ENCODE results near the gene KRT72. TPM values are rescaled to one million over a fixed set of nuclear protein-coding genes. Genes with fewer than 3 reads are reported as not detected.

KRT72 gene
- total RNA-seq, 2 experiments from 2014 or later, result 0.16 to 0.32 TPM

DNA sequence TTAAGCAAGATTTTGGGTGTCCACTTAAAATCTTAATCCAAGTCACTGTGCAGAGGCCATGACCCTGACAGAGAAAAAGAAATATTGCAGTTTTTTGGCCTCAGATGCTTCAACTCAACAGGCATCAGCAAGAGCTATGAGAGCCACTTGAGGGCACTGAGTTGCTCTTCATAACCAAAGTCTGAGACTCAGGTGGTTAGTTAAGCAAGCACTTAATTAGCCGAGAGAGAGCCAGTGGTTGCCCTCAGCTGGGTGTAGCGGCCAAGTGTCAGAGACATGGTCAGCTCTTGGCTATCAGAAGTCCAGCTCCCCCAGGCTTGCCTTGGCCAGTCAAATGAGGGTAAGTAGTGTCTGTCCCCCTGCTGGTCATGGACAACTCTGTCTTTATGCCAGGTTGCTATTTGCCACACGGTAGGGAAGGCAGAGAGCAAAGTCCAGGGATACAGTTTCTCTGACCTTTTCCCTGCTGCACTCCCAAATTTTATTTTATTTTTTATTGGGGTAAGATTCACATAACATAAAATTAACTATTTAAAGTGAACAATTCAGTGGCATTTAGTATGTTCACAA lies 39.3 kb downstream of the KRT72 start:
- CTCF ChIA-PET, result interaction anchor here (0.9 to 1.6 kb wide), 3 partner anchors 189 to 322 kb away, joined by 3 to 4 read pairs (median 3); no protein-coding TSS in a partner anchor
- peaks cover under 1% of the 10 kb centered on the region for H3K4me1 Mint-ChIP-seq (ENCODE audit: low read depth)
- no peak for ATAC-seq
- H3K27me3 Mint-ChIP-seq, result peaks cover 12% of the 10 kb centered on the region
- H3K27ac Mint-ChIP-seq, result no peak overlapping the region
- no peak for DNase-seq
- POLR2A ChIA-PET, result no interaction called here
- no peaks in the 10 kb centered on the region for H3K36me3 Mint-ChIP-seq (ENCODE audit: low read depth)
- TF ChIP-seq, protein P1, sequence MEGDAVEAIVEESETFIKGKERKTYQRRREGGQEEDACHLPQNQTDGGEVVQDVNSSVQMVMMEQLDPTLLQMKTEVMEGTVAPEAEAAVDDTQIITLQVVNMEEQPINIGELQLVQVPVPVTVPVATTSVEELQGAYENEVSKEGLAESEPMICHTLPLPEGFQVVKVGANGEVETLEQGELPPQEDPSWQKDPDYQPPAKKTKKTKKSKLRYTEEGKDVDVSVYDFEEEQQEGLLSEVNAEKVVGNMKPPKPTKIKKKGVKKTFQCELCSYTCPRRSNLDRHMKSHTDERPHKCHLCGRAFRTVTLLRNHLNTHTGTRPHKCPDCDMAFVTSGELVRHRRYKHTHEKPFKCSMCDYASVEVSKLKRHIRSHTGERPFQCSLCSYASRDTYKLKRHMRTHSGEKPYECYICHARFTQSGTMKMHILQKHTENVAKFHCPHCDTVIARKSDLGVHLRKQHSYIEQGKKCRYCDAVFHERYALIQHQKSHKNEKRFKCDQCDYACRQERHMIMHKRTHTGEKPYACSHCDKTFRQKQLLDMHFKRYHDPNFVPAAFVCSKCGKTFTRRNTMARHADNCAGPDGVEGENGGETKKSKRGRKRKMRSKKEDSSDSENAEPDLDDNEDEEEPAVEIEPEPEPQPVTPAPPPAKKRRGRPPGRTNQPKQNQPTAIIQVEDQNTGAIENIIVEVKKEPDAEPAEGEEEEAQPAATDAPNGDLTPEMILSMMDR (IDR thresholded peaks at IDR 0.05), result no peak
- intact Hi-C loops (cut with micrococcal nuclease), result no loop called here
- no peaks in the 10 kb centered on the region for H3K9me3 Mint-ChIP-seq
- no peak overlapping the region for H3K4me3 Mint-ChIP-seq

DNA sequence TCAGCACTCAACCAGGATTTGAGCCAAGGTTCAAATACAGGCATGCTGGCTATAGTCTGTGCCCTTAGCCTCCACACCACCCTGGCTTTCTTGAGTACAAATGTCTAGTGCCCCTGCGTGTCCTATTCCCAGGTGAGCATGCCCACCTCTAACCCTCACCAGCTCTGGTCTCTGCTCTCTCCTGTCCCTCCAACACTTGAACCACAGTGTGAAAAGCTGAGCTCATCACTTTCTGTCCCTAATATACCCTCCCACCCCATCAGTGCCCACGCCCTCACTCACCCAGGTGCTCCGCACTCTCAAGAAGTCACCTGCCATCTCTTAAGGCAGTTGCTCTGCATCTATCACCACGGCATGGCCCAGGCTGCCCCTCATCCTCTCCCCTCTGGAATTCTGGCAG lies 41.3 kb downstream of the KRT72 start:
- intact Hi-C loops (cut with micrococcal nuclease), result no loop called here
- ChIA-PET POLR2A (interaction anchor here (1.0 kb wide), 1 partner anchor 14 kb away, joined by 3 read pairs; no protein-coding TSS in a partner anchor), CTCF (interaction anchor here (1.5 kb wide), 1 partner anchor 421 kb away, joined by 5 read pairs; no protein-coding TSS in a partner anchor)
- H3K27me3 Mint-ChIP-seq, result peaks cover 7% of the 10 kb centered on the region
- no peaks in the 10 kb centered on the region for H3K36me3 Mint-ChIP-seq (ENCODE audit: low read depth)
- TF ChIP-seq, protein P1 (IDR thresholded peaks at IDR 0.05), result no peak
- ATAC-seq, result no peak
- no peaks in the 10 kb centered on the region for H3K9me3 Mint-ChIP-seq
- DNase-seq, result no peak
- no peak overlapping the region for H3K4me3 Mint-ChIP-seq
- peaks cover 2% of the 10 kb centered on the region for H3K4me1 Mint-ChIP-seq (ENCODE audit: low read depth)
- H3K27ac Mint-ChIP-seq, result no peak overlapping the region

DNA sequence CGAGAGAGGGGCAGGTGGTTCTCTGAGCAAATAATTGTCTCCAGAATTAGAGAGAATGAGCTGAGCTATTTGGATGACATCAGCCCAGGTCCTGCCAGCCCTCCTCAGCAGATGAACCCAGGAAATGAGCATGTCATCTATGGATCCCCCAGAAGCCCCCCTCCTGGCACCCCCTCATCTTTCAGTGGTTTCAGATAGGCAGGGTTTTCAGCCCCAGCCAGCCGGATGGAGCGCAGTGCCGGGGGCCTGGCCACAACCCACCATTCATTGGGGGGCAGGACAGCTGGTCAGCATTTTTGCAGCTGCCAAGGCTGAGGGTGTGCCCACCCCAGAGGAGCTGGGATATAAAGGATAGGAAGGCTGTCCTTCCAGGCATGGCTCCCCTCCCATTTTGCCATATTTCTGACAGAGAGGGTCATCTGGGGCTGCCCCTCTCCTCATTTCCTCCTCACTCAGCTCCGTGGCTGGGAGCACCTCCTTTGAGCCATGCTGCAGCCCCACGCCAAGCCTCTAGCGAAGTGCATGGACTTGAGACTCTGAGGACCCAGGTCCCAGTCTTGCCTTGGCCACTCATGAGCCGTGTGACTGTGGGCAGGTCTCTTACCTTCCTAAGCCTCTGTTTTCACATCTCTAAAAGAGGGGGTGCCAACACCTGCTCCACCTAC lies 42.4 kb downstream of the KRT72 start:
- CTCF ChIA-PET, result interaction anchor here (0.7 to 1.5 kb wide), 2 partner anchors 421 to 422 kb away, joined by 3 to 5 read pairs; no protein-coding TSS in a partner anchor
- no peaks in the 10 kb centered on the region for H3K9me3 Mint-ChIP-seq
- DNase-seq (no peak), ATAC-seq (no peak)
- intact Hi-C loops (cut with micrococcal nuclease), result no loop called here
- peaks cover 5% of the 10 kb centered on the region for H3K27me3 Mint-ChIP-seq
- POLR2A ChIA-PET, result no interaction called here
- H3K4me3 Mint-ChIP-seq, result no peak overlapping the region
- H3K36me3 Mint-ChIP-seq (ENCODE audit: low read depth), result no peaks in the 10 kb centered on the region
- TF ChIP-seq, protein P1 (IDR thresholded peaks at IDR 0.05), result no peak
- no peak overlapping the region for H3K27ac Mint-ChIP-seq
- H3K4me1 Mint-ChIP-seq (ENCODE audit: low read depth), result peaks cover 2% of the 10 kb centered on the region

DNA sequence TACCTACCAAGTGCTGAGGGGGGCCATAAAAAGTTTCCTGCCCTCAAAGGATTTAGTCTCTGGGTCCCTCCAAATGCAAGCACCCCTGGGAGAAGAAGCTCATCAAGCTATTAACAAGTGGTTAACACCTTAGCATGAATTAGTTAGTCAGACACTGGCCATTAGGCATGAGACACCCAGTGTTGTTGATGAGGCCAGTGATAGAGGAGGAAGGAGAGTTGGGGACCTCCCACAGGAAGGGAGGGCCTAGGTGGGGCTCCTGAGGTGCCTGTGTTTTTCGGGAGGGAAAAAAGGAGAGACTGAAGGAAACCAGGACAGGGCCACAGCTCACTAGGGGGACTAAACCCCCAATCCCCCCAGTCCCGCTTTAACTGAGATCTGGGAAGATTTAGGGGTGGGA lies 43.8 kb downstream of the KRT72 start:
- no peaks in the 10 kb centered on the region for H3K9me3 Mint-ChIP-seq
- POLR2A ChIA-PET, result no interaction called here
- H3K4me1 Mint-ChIP-seq (ENCODE audit: low read depth), result peaks cover 2% of the 10 kb centered on the region
- intact Hi-C loops (cut with micrococcal nuclease), result no loop called here
- TF ChIP-seq, protein P1 (IDR thresholded peaks at IDR 0.05), result no peak
- DNase-seq (no peak), ATAC-seq (no peak)
- H3K27me3 Mint-ChIP-seq, result peaks cover 4% of the 10 kb centered on the region
- CTCF ChIA-PET, result no interaction called here
- H3K27ac Mint-ChIP-seq, result no peak overlapping the region
- no peak overlapping the region for H3K4me3 Mint-ChIP-seq
- no peaks in the 10 kb centered on the region for H3K36me3 Mint-ChIP-seq (ENCODE audit: low read depth)

DNA sequence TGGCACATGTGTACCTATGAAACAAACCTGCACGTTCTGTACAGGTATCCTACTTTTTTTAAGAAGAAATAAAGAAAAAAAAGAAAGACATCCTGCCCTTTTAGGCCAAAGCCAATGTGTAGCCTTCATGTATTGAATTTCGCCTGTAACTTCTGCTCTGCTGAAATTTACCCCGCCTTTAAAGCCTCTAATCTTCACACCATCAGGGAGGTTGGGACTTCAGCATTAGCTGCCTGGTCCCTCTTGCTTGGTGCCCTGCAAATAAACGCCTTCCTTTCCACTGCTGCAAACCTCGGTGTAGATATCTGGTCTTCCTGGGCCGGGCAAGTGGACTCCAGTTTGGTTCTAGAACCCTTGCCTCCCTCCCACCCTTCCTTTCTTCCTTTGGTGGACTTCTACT lies 45.7 kb downstream of the KRT72 start:
- CTCF ChIA-PET, result interaction anchor here (1.7 kb wide), 1 partner anchor 325 kb away, joined by 4 read pairs; no protein-coding TSS in a partner anchor
- H3K4me3 Mint-ChIP-seq, result no peak overlapping the region
- H3K36me3 Mint-ChIP-seq (ENCODE audit: low read depth), result no peaks in the 10 kb centered on the region
- POLR2A ChIA-PET, result no interaction called here
- TF ChIP-seq, protein P1 (IDR thresholded peaks at IDR 0.05), result no peak
- no peak for ATAC-seq
- no peak for DNase-seq
- H3K9me3 Mint-ChIP-seq, result no peaks in the 10 kb centered on the region
- H3K27ac Mint-ChIP-seq, result no peak overlapping the region
- intact Hi-C loops (cut with micrococcal nuclease), result no loop called here
- peaks cover 2% of the 10 kb centered on the region for H3K4me1 Mint-ChIP-seq (ENCODE audit: low read depth)
- peaks cover 7% of the 10 kb centered on the region for H3K27me3 Mint-ChIP-seq

Data from activated CD8-positive, alpha-beta T cell treated with anti-CD3 and anti-CD28 coated beads for 36 hours (primary cell).